HG02970 (cell line): Measurements from ENCODE around the gene ABCG2.
"Not testable (repeated sequence)": the region's sequence is repeated elsewhere in the genome, so short reads cannot be mapped to it uniquely, and the experiment has no call there.

Experiments used
- ATAC-seq: cut with Tn5 transposase; IDR thresholded peaks from one replicate; pipeline ENCODE4 v1.9.1; 2021; ENCODE audit warnings: mild to moderate bottlenecking, moderate library complexity, moderate number of reproducible peaks; ENCODE audit not compliant: unreplicated experiment, low FRiP score

ABCG2 gene

GRCh38 chr4:88169298-88169697 is 10.9 kb upstream of the ABCG2 start:
- no peak for ATAC-seq

GRCh38 chr4:88166608-88167007 is 8.2 kb upstream of the ABCG2 start:
- no peak for ATAC-seq

GRCh38 chr4:88163336-88163735 is 4.9 kb upstream of the ABCG2 start:
- ATAC-seq = no peak

- ATAC-seq = no peak
Observed at GRCh38 chr4:88162626-88163025, 4.2 kb upstream of the ABCG2 start.

GRCh38 chr4:88159229-88159725 is 838 bp upstream of the ABCG2 start:
- ATAC-seq = no peak

- no peak for ATAC-seq
Observed at GRCh38 chr4:88158038-88158488, 376 bp downstream of the ABCG2 start.

- ATAC-seq = not testable (repeated sequence)
Observed at GRCh38 chr4:88152331-88152730, 6.1 kb downstream of the ABCG2 start.

- no peak for ATAC-seq
Observed at GRCh38 chr4:88148560-88148959, 9.9 kb downstream of the ABCG2 start.

- no peak for ATAC-seq
Observed at GRCh38 chr4:88147799-88148217, 10.6 kb downstream of the ABCG2 start.

GRCh38 chr4:88146891-88147290 is 11.5 kb downstream of the ABCG2 start:
- ATAC-seq = no peak

GRCh38 chr4:88144866-88145300 is 13.6 kb downstream of the ABCG2 start:
- ATAC-seq = no peak

- ATAC-seq = no peak
Observed at GRCh38 chr4:88144048-88144447, 14.4 kb downstream of the ABCG2 start.

GRCh38 chr4:88143504-88143903 is 14.9 kb downstream of the ABCG2 start:
- no peak for ATAC-seq

GRCh38 chr4:88138561-88138960 is 19.9 kb downstream of the ABCG2 start:
- no peak for ATAC-seq

- no peak for ATAC-seq
Observed at GRCh38 chr4:88137112-88137511, 21.3 kb downstream of the ABCG2 start.

GRCh38 chr4:88136249-88136648 is 22.2 kb downstream of the ABCG2 start:
- no peak for ATAC-seq

GRCh38 chr4:88135356-88135663 is 23.1 kb downstream of the ABCG2 start:
- no peak for ATAC-seq

GRCh38 chr4:88134536-88135355 is 23.7 kb downstream of the ABCG2 start:
- ATAC-seq = no peak

GRCh38 chr4:88134111-88134510 is 24.3 kb downstream of the ABCG2 start:
- ATAC-seq = no peak

GRCh38 chr4:88130544-88131305 is 27.7 kb downstream of the ABCG2 start:
- ATAC-seq = no peak

GRCh38 chr4:88130003-88130402 is 28.4 kb downstream of the ABCG2 start:
- ATAC-seq = no peak

GRCh38 chr4:88122260-88122659 is 36.2 kb downstream of the ABCG2 start:
- ATAC-seq = not testable (repeated sequence)
